Measurements from ENCODE around the gene DYRK1A.
"Not testable (repeated sequence)": the region's sequence is repeated elsewhere in the genome, so short reads cannot be mapped to it uniquely, and the experiment has no call there.

Gene DYRK1A

GRCh38 chr21:37496972-37497371 is 130.4 kb downstream of the DYRK1A start:
- DNase-seq = no peak

GRCh38 chr21:37498664-37499063 is 132.1 kb downstream of the DYRK1A start:
- DNase-seq = no peak

GRCh38 chr21:37502947-37503346 is 136.4 kb downstream of the DYRK1A start:
- no peak for DNase-seq

- DNase-seq = no peak
These were observed 137.4 kb downstream of the DYRK1A start for GRCh38 chr21:37503848-37504467.

- DNase-seq = no peak
These were observed 139.4 kb downstream of the DYRK1A start for GRCh38 chr21:37505963-37506362.

GRCh38 chr21:37507716-37508115 is 141.1 kb downstream of the DYRK1A start:
- DNase-seq = no peak

- no peak for DNase-seq
These were observed 141.8 kb downstream of the DYRK1A start for GRCh38 chr21:37508341-37508740.

GRCh38 chr21:37509802-37510393 is 143.3 kb downstream of the DYRK1A start:
- DNase-seq = no peak

GRCh38 chr21:37511848-37512247 is 145.3 kb downstream of the DYRK1A start:
- no peak for DNase-seq

GRCh38 chr21:37513383-37513782 is 146.8 kb downstream of the DYRK1A start:
- DNase-seq = no peak

- DNase-seq = no peak
These were observed 147.6 kb downstream of the DYRK1A start for GRCh38 chr21:37514038-37514667.

GRCh38 chr21:37516998-37517397 is 150.4 kb downstream of the DYRK1A start:
- DNase-seq = no peak

GRCh38 chr21:37520801-37521200 is 154.2 kb downstream of the DYRK1A start:
- DNase-seq = no peak

GRCh38 chr21:37521658-37522057 is 155.1 kb downstream of the DYRK1A start:
- DNase-seq = no peak

- no peak for DNase-seq
These were observed 156.2 kb downstream of the DYRK1A start for GRCh38 chr21:37522641-37523295.

- DNase-seq = not testable (repeated sequence)
These were observed 158.4 kb downstream of the DYRK1A start for GRCh38 chr21:37524944-37525343.

- no peak for DNase-seq
These were observed 159.2 kb downstream of the DYRK1A start for GRCh38 chr21:37525810-37526209.

- no peak for DNase-seq
These were observed 160.5 kb downstream of the DYRK1A start for GRCh38 chr21:37527103-37527502.

GRCh38 chr21:37527716-37528115 is 161.1 kb downstream of the DYRK1A start:
- no peak for DNase-seq

GRCh38 chr21:37528150-37528937 is 161.8 kb downstream of the DYRK1A start:
- DNase-seq = no peak

- no peak for DNase-seq
These were observed 163.1 kb downstream of the DYRK1A start for GRCh38 chr21:37529649-37530048.

- DNase-seq = no peak
These were observed 164.4 kb downstream of the DYRK1A start for GRCh38 chr21:37530901-37531351.

- no peak for DNase-seq
These were observed 164.9 kb downstream of the DYRK1A start for GRCh38 chr21:37531431-37531932.
